Panc1 (cell line): ENCODE data around the gene FER1L5.

ENCODE experiments used
- CTCF ChIP-seq: fragments of 450-650 bp; IDR thresholded peaks from 2 replicates; pipeline ENCODE4 v1.5.1; 2017; ENCODE audit warnings: mild to moderate bottlenecking
- POLR2AphosphoS5 ChIP-seq: IDR thresholded peaks from 2 replicates; pipeline ENCODE4 v1.6.1; 2012; ENCODE audit warnings: mild to moderate bottlenecking, low read depth, low read length, moderate library complexity
- SIN3A ChIP-seq: IDR thresholded peaks from 2 replicates; pipeline ENCODE4 v1.6.1; 2012; ENCODE audit warnings: low read depth, mild to moderate bottlenecking, low read length, moderate library complexity, borderline replicate concordance; ENCODE audit not compliant: insufficient read depth

GRCh38 chr2:96687266-96687665 lies 44.7 kb downstream of the FER1L5 start:
- no peak for TF ChIP-seq CTCF
- no peak for TF ChIP-seq SIN3A
- TF ChIP-seq POLR2AphosphoS5, result no peak
